ENCODE measurements around the gene LRP8. TPM values are rescaled to one million over a fixed set of nuclear protein-coding genes. Genes with fewer than 3 reads are reported as not detected.

The LRP8 gene
- polyA plus RNA-seq, 2 of the 4 experiments (the other 2 are of a cell fraction), result 32.6 to 46.1 TPM

GRCh38 chr1:53271446-53272090 is 56.3 kb downstream of the LRP8 start:
- Histone ChIP-seq H3K4me1 (no peaks in the 10 kb centered on the region), H3K4me2 (no peak overlapping the region), H3K9me3 (no peaks in the 10 kb centered on the region), H3K27ac (no peak overlapping the region), H3K4me3 (no peak overlapping the region)
- ChIA-PET POLR2A (no interaction called here), CTCF (interaction anchor here (1.5 to 13.2 kb wide), 2 partner anchors 8 to 122 kb away, joined by 4 to 244 read pairs; no protein-coding TSS in a partner anchor)
- ATAC-seq (no peak), FAIRE-seq (no peak), DNase-seq (ENCODE audit: low read depth in 1 of 2, low spot score in 1 of 2) (no peak)
- TF ChIP-seq RCOR1 (IDR thresholded peaks at IDR 0.05; ENCODE audit: low read depth, low read length) (no peak), HDAC2 (IDR thresholded peaks at IDR 0.05) (no peak), NFE2L2 (conservative IDR thresholded peaks at IDR 0.05; ENCODE audit: low read length) (no peak), NR3C1 (IDR thresholded peaks at IDR 0.05) (no peak), FOXS1 (CRISPR knock-in tag; IDR thresholded peaks at IDR 0.05) (no peak), FOSB (CRISPR knock-in tag; IDR thresholded peaks at IDR 0.05) (no peak), POLR2A (IDR thresholded peaks at IDR 0.05; ENCODE audit: low read length) (no peak), MAFK (IDR thresholded peaks at IDR 0.05; ENCODE audit: partially characterized antibody) (no peak), BHLHE40 (IDR thresholded peaks at IDR 0.05; ENCODE audit: low read depth, low read length) (no peak), TP53 (CRISPR knock-in tag; IDR thresholded peaks at IDR 0.05) (no peak), USF2 (IDR thresholded peaks at IDR 0.05) (no peak)
- 95% methylated on average over 5 of the region's 5 CpGs for WGBS (ENCODE audit: missing lambda C conversion rate)

DNA sequence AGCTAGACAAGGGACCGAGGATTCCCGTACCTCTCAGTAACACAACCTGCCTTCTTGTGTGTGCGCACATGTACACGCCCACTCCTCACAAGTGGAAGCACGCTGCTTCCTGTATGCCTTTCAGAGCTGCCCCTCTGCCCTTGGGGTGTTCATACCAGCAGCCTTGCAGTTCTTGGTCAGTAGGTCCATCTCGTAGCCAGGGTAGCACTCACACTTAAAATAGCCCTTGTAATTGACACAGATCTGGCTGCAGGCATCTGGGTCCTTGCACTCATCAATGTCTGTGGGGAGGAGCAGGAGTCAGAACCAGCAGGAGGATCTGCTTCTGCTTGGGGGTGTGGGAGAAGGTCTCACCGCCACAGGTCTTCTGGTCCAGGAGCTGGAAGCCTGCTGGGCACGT is 57.0 kb downstream of the LRP8 start:
- ChIA-PET CTCF (interaction anchor here (0.8 to 13.2 kb wide), 3 partner anchors 8 to 123 kb away, joined by 4 to 244 read pairs (median 4); no protein-coding TSS in a partner anchor), POLR2A (no interaction called here)
- no peak for ATAC-seq
- no peak overlapping the region for H3K4me2 ChIP-seq
- H3K27ac ChIP-seq, result no peak overlapping the region
- no peak overlapping the region for H3K4me3 ChIP-seq
- no peaks in the 10 kb centered on the region for H3K4me1 ChIP-seq
- no peak for DNase-seq (ENCODE audit: low read depth in 1 of 2, low spot score in 1 of 2)
- WGBS (ENCODE audit: missing lambda C conversion rate), result 92% methylated on average over 7 of the region's 8 CpGs
- TF ChIP-seq, protein P1, sequence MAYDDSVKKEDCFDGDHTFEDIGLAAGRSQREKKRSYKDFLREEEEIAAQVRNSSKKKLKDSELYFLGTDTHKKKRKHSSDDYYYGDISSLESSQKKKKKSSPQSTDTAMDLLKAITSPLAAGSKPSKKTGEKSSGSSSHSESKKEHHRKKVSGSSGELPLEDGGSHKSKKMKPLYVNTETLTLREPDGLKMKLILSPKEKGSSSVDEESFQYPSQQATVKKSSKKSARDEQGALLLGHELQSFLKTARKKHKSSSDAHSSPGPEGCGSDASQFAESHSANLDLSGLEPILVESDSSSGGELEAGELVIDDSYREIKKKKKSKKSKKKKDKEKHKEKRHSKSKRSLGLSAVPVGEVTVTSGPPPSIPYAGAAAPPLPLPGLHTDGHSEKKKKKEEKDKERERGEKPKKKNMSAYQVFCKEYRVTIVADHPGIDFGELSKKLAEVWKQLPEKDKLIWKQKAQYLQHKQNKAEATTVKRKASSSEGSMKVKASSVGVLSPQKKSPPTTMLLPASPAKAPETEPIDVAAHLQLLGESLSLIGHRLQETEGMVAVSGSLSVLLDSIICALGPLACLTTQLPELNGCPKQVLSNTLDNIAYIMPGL (CRISPR knock-in tag; IDR thresholded peaks at IDR 0.05; ENCODE audit: borderline replicate concordance), result no peak
- no peak for TF ChIP-seq SREBF2 (IDR thresholded peaks at IDR 0.05)
- TF ChIP-seq JUN (IDR thresholded peaks at IDR 0.05), result no peak
- no peak for TF ChIP-seq PHF8 (IDR thresholded peaks at IDR 0.05; ENCODE audit: borderline replicate concordance, low read depth)
- TF ChIP-seq, protein P2, sequence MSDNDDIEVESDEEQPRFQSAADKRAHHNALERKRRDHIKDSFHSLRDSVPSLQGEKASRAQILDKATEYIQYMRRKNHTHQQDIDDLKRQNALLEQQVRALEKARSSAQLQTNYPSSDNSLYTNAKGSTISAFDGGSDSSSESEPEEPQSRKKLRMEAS (IDR thresholded peaks at IDR 0.05), result no peak
- no peaks in the 10 kb centered on the region for H3K9me3 ChIP-seq
- no peak for FAIRE-seq

GRCh38 chr1:53270107-53270506 is 57.8 kb downstream of the LRP8 start:
- ChIA-PET CTCF (interaction anchor here (0.8 to 13.2 kb wide), 2 partner anchors 8 to 123 kb away, joined by 4 to 244 read pairs; no protein-coding TSS in a partner anchor), POLR2A (no interaction called here)
- Histone ChIP-seq H3K4me1 (no peaks in the 10 kb centered on the region), H3K4me2 (no peak overlapping the region), H3K9me3 (no peaks in the 10 kb centered on the region), H3K27ac (no peak overlapping the region), H3K4me3 (no peak overlapping the region)
- DNase-seq (ENCODE audit: low read depth in 1 of 2, low spot score in 1 of 2) (no peak), ATAC-seq (no peak), FAIRE-seq (no peak)
- WGBS (ENCODE audit: missing lambda C conversion rate), result 54% methylated on average over 1 of the region's 1 CpG
- TF ChIP-seq USF2 (IDR thresholded peaks at IDR 0.05) (no peak), NFE2L2 (conservative IDR thresholded peaks at IDR 0.05; ENCODE audit: low read length) (no peak), BHLHE40 (IDR thresholded peaks at IDR 0.05; ENCODE audit: low read depth, low read length) (no peak), MAFK (IDR thresholded peaks at IDR 0.05; ENCODE audit: partially characterized antibody) (peak; percentile 10)

DNA sequence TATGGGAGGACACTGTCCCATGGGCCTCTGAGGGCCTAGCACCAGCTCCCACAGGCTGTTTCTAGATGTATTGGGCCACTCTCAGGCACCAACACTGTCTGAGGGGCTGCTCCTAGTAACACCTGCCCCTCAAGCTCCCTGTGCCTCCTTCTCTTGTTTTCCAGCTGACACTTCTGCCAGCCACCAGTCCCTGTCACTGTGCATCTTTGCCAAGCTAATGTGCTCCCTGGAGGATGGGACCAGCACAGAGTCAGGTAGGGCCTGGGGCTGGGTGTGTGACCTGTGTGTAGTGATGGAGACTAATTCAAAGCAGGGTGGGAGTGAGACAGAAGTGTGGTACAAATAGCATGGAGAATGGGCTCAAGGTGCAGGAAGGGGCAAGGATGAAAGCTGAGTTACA is 60.1 kb downstream of the LRP8 start:
- ATAC-seq (no peak), FAIRE-seq (no peak), DNase-seq (ENCODE audit: low read depth in 1 of 2, low spot score in 1 of 2) (no peak)
- Histone ChIP-seq H3K4me2 (no peak overlapping the region), H3K27ac (no peak overlapping the region), H3K4me3 (no peak overlapping the region), H3K9me3 (no peaks in the 10 kb centered on the region), H3K4me1 (no peaks in the 10 kb centered on the region)
- CTCF ChIA-PET, result interaction anchor here (1.1 to 3.9 kb wide), 4 partner anchors 10 to 125 kb away, joined by 3 to 24 read pairs (median 15); no protein-coding TSS in a partner anchor
- POLR2A ChIA-PET, result no interaction called here
- no peak for TF ChIP-seq SMC3 (IDR thresholded peaks at IDR 0.05)
- no peak for TF ChIP-seq RAD21 (conservative IDR thresholded peaks at IDR 0.05 in 1 of 2, IDR thresholded peaks at IDR 0.05 in 1 of 2)
- TF ChIP-seq RCOR1 (IDR thresholded peaks at IDR 0.05; ENCODE audit: low read depth, low read length), result no peak
- TF ChIP-seq SREBF2 (IDR thresholded peaks at IDR 0.05), result no peak
- no peak for TF ChIP-seq CTCF (IDR thresholded peaks at IDR 0.05)
- no peak for TF ChIP-seq KDM1A (IDR thresholded peaks at IDR 0.05; ENCODE audit: low read depth)
- no peak for TF ChIP-seq TFCP2L1 (CRISPR knock-in tag; IDR thresholded peaks at IDR 0.05)
- TF ChIP-seq CEBPB (IDR thresholded peaks at IDR 0.05), result no peak
- TF ChIP-seq EP300 (IDR thresholded peaks at IDR 0.05), result no peak
